Kidney (tissue), 14 donors: ENCODE data around the gene AWAT1. TPM values are rescaled to one million over a fixed set of nuclear protein-coding genes. Genes with fewer than 3 reads are reported as not detected.

Source experiments
- DNase-seq, 5 donors: peaks; one replicate each; pipeline ENCODE4 v3.0.0-alpha.2; 2013 to 2020
- FAIRE-seq: peaks from 2 replicates; lab custom pipeline; 2012; peaks lifted over from hg19 to GRCh38; lab: Jason Lieb, UNC
- H3K27ac ChIP-seq, 2 donors: one replicate each; pipeline ENCODE4 v1.7.0; 2013; ENCODE audit warnings: low read depth in 2 of 2, low read length in 2 of 2, inconsistent platforms in 1 of 2
- H3K27me3 ChIP-seq: one replicate; pipeline ENCODE4 v1.7.1; 2013; ENCODE audit warnings: low read length, inconsistent platforms; ENCODE audit not compliant: control insufficient read depth, insufficient read depth
- H3K36me3 ChIP-seq, 3 donors: one replicate each; pipeline versions ENCODE4 v1.7.0 to v1.7.1; 2013; ENCODE audit warnings: low read length in 3 of 3, control low read depth in 1 of 3, inconsistent platforms in 1 of 3; ENCODE audit not compliant: insufficient read depth in 3 of 3, control insufficient read depth in 2 of 3
- H3K4me1 ChIP-seq, 3 donors: one replicate each; pipeline versions ENCODE4 v1.7.0 to v1.7.1; 2013; ENCODE audit warnings: low read length in 3 of 3, inconsistent platforms in 1 of 3, low read depth in 1 of 3; ENCODE audit not compliant: control insufficient read depth in 2 of 3, insufficient read depth in 2 of 3
- H3K4me3 ChIP-seq, 3 donors: one replicate each; pipeline versions ENCODE4 v1.7.0 to v1.8.1; 2013; ENCODE audit warnings: low read length in 3 of 3, control low read depth in 1 of 3, inconsistent platforms in 1 of 3
- H3K9ac ChIP-seq, 3 donors: one replicate each; pipeline versions ENCODE4 v1.7.0 to v1.7.1; 2013; ENCODE audit warnings: low read length in 3 of 3, control low read depth in 1 of 3, inconsistent platforms in 1 of 3
- H3K9me3 ChIP-seq, 3 donors: one replicate each; pipeline versions ENCODE4 v1.7.0 to v1.7.1; 2013; ENCODE audit warnings: low read length in 3 of 3, control low read depth in 1 of 3, inconsistent platforms in 1 of 3; ENCODE audit not compliant: control insufficient read depth in 2 of 3, insufficient read depth in 1 of 3
- CTCF ChIP-seq: IDR thresholded peaks from 3 replicates; pipeline ENCODE4 v1.5.1; 2012; ENCODE audit warnings: mild to moderate bottlenecking, moderate library complexity, borderline replicate concordance; ENCODE audit not compliant: insufficient read depth; ENCODE audit errors: extremely low read depth
- intact Hi-C: fragments of 100-400 bp; cut with DNase I; formaldehyde crosslinking; loops from one replicate; pipeline ENCODE4 v1.11.1; 2022
- polyA plus RNA-seq: library from polyadenylated mRNA; stranded (reverse); fragments of 350-450 nt; fragmentation: Illumina TruSeq; extraction: RNeasy Lipid Tissue Mini Kit (QIAGEN cat#74804); gene quantifications from one replicate; pipeline ENCODE4 v1.2.3, GENCODE V29; 2014; ENCODE audit warnings: low read depth, low replicate concordance; ENCODE audit not compliant: insufficient read depth
- total RNA-seq: library from RNA; stranded (reverse); fragmentation: NEBNext Ultra II Directional; extraction: Animal tissue kit (Norgen Biotek cat#: 25700); gene quantifications from one replicate; pipeline ENCODE4 v1.2.1, GENCODE V29; 2021
- donor health status: control.
- donor health status: control.
- donor health status: control.
- donor health status: control.
- donor health status: control.
- donor health status: DM: yes; HTN: yes; CAD: no.
- donor health status: Normal renal cell carcinoma (clear cell type).

Gene AWAT1
- total and polyA plus RNA-seq, 2 donors from 2014 or later: not detected

DNA sequence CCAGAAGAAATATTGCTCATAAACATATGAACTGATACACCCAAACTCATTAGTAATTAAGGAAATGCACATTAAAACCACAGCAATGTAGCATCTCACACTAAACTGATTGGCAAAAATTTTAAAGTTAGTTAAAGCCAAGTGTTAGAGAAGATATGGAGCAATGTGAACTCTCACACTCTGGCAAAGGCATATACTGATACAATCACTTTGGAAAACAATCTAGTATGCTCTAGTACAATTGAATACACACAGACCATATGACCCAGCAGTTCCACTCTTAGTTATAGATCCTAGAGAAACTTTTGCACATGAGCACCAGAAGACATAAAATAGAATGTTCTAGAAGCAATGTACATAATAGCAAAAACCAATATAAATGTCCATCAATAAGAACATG lies 8.4 kb upstream of the AWAT1 start:
- H3K9ac ChIP-seq: no peak overlapping the region
- no peak overlapping the region for H3K27ac ChIP-seq
- DNase-seq (no peak), FAIRE-seq (peak; percentile 27)
- H3K4me3 ChIP-seq: no peak overlapping the region
- intact Hi-C loops: no loop called here
- no peaks in the 10 kb centered on the region for H3K36me3 ChIP-seq
- H3K9me3 ChIP-seq: no peaks in the 10 kb centered on the region
- no peaks in the 10 kb centered on the region for H3K27me3 ChIP-seq
- no peaks in the 10 kb centered on the region for H3K4me1 ChIP-seq
- TF ChIP-seq CTCF: no peak

DNA sequence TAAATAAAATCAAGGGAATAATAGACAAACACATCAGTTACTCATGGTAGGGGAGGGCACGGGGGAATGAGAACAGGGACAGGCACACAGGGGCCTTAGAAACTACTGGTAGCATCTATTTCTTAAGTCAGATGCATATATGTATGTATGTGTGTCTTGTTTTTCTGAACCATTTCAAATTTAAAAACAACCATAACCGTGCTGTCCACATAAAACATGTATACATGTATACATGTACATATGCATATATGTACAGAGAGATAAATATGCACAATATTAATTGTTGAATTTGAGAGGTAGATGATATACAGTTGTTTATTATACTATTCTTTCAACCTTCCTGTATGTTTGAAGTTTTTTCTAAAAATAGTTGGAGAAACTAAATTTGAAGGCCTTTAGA lies 7.8 kb upstream of the AWAT1 start:
- intact Hi-C loops: no loop called here
- Histone ChIP-seq H3K36me3 (no peaks in the 10 kb centered on the region), H3K9ac (no peak overlapping the region), H3K27me3 (no peaks in the 10 kb centered on the region), H3K4me3 (no peak overlapping the region), H3K27ac (no peak overlapping the region), H3K4me1 (no peaks in the 10 kb centered on the region), H3K9me3 (no peaks in the 10 kb centered on the region)
- TF ChIP-seq CTCF: no peak
- DNase-seq: no peak
- FAIRE-seq: no peak

GRCh38 chrX:70231666-70232065 lies 2.8 kb upstream of the AWAT1 start:
- Histone ChIP-seq H3K27me3 (no peaks in the 10 kb centered on the region), H3K9ac (no peak overlapping the region), H3K27ac (no peak overlapping the region), H3K36me3 (no peaks in the 10 kb centered on the region), H3K9me3 (no peaks in the 10 kb centered on the region), H3K4me3 (no peak overlapping the region), H3K4me1 (no peaks in the 10 kb centered on the region)
- FAIRE-seq: no peak
- DNase-seq: no peak
- TF ChIP-seq CTCF: no peak
- intact Hi-C loops: no loop called here

DNA sequence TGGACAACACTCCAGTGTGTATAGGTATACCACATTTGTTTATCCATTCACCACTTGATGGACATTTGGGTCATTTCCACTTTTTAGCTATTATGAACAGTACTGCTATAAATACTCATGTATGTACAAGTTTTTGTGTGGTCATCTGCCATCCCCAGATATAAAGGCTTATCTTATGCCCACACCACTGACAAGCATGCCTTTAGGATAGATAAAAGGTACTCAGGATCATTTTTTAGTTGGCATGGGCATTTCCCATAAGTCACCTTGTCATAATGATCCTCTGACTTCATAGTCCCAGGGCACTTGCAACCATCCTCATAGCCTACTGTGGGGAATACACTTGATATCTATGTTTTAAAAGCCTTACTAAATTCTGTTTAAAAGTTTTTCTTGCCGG lies 6.3 kb downstream of the AWAT1 start:
- intact Hi-C loops: no loop called here
- Histone ChIP-seq H3K4me1 (no peaks in the 10 kb centered on the region), H3K4me3 (no peak overlapping the region), H3K27ac (no peak overlapping the region), H3K9ac (no peak overlapping the region), H3K36me3 (no peaks in the 10 kb centered on the region), H3K27me3 (no peaks in the 10 kb centered on the region), H3K9me3 (no peaks in the 10 kb centered on the region)
- DNase-seq: no peak
- no peak for TF ChIP-seq CTCF
- no peak for FAIRE-seq
